OCI-M2 (cell line): ENCODE results near the gene MLKL.

ENCODE experiments used
- DNase-seq: peaks from one replicate; lab custom pipeline; 2025; ENCODE audit not compliant: unreplicated experiment; lab: John Stamatoyannopoulos, UW

The MLKL gene

DNA sequence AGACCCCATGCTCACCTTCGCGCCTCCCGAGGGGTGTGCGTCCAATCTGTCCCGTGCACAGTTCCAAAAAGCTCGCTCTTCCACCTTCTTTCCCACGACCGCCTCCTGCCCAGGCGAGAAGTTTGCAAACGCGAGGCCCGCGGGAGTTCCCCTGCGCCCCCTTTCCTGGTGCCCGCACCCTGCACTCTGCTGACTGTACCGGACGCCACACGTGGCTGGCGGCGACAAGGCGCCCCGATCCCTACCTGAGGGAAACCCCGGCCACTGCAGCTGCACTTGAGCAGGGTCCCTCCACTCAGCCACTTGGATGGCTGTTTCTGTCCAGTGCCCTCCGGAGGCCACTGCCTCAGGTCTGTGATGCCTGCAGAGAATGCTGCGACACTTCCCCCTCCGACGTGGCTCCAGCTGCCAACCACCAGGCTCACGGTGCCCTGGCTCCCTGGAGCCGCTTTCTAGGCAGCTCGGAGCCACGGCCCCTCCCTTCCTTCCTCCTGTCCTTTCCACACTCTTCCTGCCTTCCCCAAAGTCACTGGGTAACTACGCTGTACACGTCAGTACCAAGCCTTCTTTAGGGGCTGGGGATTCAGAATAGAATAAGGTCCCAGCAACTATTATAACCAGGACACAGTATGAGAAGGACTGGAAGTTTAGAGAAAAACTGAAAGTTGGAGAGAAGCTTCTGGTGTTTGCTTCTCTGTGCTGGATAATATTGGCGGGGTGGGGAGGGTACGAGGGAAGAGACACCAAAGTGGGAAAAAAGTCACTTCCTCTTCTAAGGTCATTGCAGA, at the start of gene MLKL:
MLKL (minus strand) TSS at position 425 of the 788 bp plus-strand sequence. CDS start 5,105 bp downstream, outside the sequence.
- no peak for DNase-seq

DNA sequence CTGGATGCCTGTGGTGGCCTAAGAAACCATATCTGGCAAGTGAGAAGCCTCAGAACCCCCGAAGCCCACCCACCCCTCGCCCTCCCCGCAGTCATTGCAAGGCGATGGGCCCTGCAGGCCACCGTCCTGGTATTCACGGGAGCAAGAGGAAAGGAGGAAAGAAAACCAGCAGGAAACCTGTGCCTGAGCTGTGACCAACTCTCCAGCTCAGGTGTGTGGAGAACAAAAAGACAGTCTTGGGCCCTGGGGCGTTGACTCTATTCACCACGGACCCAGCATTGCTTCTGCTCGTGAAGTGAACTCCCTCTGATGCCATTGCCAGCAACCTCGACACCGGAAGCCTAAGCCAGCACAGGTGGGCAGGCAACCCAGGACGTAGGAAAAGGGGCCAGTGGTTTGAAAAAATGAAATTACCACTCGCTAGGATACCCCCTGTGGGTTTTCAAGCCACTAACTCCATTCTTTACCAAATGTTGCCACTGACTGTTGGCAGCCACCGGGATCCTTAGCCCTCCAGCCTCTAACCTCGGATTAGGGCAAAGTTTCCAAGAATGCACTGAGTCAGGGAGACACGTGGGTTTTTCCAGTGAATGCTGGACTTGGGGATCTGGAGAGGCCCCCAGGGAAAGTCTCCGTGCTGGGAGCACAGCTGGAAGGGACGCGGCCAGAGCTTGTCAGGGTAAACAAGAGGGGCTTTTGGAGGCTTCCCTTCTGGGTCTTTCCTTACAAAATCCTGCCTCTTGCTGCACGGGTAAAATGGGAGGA, 48.8 kb upstream of the MLKL start:
- DNase-seq = no peak

DNA sequence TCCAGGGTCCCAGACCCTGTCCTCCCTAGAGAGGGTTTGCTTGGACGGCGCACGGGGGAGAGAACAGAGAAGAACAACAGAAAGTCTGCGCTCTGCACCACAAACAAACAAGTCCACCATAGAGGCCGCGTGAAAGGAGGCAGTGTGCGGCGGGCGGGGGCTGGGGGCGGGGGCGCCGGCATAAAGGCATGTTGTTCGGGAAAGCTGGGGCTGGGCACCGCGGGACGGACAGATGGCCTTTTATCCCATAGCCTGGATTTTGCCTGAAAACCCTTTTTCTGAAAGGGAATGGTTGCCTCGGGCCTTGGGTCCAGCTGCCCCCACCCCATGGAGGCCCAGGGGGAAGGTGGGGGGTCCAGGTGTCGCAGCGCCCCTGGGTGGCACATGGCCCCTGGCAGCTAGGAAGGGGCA, 48.0 kb upstream of the MLKL start:
- DNase-seq = no peak

DNA sequence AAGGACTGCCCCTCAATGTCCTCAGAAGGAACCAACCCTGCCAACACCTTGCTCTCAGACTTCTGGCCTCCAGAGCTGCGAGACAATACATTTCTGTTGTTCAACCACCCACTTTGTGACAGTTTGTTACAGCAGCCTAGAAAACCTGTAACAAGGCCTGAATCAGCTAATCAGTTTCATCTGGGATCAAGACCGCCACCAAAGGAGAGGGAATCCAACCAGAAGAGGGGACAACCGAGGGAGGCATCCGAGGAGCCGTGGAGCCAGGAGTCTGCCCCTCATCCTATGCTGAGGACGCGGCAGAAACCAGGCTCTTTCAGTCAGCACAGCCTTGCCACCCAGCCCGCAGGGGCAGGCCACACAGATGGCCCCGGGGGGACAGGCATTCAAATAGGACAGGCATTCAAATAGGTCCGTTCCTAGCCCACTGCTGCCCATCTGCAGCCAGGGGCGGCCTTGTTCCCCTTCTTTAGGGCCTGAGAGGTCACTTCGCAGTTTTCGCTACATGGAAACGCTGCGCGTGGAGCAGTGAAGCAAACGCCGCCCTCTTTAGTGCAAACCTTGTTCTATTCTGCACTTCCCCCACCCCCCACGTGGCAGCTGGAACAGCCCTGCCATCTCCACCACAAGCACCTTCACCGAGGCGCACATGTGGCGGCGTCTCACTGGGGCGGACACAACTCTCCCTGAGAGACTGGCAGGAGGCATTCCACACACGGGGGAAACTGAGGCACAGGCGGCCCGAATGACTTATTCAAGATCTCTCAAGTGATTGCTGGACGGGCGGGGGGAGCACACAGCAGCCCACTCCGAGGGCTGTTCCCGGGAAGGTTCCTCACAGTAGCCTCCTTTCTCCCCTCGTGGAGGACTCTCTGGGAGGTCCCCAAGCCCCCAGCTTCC, 47.3 kb upstream of the MLKL start:
- DNase-seq = no peak

DNA sequence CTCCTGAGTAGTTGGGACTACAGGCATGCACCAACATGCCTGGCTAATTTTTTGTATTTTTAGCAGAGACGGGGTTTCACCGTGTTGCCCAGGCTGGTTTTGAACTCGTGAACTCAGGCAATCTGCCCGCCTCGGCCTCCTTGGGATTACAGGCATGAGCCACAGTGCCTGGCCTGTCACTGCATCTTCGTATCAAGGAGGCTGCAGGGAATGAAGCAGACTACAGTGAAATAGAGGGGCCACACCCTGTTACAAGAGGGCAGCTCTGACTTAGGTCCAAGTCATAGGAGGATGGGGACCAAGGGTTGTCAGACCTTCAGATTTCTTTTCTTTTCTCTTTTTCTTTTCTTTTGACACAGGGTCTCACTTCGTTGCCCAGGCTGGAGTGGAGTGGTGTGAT, 45.3 kb upstream of the MLKL start:
- DNase-seq = no peak

DNA sequence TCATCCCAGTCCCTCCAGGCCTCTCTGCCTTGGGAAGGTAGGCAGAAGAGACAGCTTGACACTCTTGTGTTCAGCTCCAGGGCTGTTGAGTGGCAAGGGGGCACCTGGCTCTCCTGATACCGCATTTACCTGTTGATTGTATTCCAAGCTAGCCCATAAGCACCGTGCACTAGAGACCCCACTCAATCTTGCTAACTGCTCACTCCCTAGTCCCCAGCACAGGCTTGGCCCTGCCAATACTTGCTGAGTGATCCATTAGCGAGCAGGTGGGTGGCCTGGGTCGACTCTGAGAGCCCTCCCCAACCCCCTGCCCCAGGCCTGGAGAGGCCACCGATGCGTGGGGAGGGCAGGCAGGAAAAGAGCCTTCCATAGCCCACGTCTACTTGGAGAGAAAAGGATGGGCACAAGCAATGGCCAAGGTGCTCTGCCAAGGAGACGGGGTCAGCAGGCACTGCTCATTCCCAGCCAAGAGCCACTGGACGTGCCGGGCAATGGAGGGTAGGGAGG, 44.5 kb upstream of the MLKL start:
- no peak for DNase-seq

DNA sequence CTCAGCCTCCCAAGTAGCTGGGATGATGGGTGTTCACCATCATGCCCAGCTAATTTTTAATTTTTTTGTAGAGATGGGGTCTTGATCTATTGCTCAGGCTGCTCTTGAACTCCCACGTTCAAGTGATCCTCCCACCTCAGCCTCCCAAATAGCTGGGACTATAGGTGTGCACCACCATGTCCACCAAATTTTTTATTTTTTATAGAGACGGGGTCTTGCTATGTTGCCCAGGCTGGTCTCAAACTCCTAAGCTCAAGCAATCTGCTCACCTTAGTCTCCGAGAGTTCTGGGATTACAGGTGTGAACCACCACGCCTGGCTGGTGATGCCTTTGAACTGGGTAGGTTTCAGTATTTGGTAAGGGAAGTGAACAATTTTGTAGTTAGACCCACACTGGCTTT, 43.9 kb upstream of the MLKL start:
- DNase-seq = no peak

DNA sequence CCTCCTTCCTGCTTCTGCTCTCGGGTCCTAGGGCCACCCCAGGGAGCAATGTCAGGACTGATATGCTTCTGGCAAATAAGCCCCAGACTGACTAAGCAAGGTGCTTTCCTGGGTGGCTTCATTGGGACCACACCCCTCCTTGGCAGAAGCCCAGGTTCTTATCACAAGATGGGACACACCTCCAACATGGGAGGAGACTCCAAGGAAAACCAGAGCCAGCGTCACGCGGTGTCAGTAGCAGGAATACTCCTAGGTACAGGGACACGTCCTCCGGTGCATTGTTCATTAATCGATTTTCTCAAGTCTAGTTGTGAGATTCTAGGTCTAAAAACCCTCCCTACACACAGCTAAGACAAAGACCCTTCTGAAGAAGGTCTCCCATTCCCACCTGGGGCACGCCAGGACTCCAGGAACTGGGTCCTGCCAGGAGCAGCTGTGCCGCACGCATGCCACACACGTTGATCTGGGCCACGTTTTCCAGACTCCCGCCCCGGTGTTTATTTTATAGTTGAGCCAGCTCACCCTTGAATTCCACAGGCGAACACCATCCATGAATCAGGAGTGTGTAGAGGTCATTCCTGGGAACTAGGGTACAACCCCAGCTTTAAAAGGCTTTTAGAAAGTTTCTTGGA, 43.1 kb upstream of the MLKL start:
- no peak for DNase-seq

DNA sequence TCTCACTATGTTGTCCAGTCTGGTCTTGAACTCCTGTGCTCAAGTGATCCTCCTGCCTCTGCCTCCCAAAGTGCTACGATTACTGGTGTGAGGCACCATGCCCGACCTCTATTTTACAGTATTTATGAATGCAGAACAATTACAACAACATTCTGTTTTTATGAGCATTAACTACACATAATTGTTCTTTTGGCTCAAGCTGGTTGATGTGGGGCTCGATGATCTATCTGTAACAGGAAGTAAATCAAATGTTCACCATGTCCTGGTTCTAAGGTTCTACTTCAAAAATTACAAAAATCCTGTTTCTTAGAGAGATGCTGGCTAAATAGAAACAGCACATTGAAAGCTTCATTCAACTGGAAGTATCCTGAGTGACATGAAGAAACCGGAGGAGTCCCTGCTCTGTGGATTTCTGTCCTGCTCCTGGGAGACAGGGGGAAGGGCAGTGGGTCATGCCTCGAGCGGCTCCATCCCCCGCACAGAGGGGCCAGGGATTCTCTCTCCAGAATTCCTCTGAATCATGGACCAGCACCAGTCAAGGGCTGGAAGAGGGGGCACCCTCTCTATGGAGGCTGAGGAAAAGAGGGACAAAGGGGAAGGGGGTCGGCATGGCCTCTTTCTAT, 42.5 kb upstream of the MLKL start:
- no peak for DNase-seq

DNA sequence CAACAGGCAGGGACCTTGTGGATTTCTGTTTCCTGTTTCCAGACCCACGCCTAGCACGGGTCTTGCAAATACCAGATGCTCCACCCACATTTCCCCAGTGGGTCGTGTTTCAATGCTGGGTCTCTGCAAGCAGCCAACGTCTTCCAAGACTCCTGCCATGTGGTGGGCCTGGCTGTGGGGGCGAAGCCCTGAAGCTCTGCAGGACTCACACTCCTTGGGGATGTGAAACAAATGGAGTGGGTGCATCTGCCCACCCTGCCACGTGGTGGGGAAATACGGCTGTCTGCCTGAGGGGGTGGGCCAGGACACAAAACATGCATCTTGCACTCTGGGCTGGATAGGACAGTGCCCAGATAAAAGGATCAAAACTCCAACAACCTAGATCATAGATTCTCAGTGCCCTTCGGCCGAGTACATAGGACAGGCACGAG, 41.4 kb upstream of the MLKL start:
- no peak for DNase-seq

DNA sequence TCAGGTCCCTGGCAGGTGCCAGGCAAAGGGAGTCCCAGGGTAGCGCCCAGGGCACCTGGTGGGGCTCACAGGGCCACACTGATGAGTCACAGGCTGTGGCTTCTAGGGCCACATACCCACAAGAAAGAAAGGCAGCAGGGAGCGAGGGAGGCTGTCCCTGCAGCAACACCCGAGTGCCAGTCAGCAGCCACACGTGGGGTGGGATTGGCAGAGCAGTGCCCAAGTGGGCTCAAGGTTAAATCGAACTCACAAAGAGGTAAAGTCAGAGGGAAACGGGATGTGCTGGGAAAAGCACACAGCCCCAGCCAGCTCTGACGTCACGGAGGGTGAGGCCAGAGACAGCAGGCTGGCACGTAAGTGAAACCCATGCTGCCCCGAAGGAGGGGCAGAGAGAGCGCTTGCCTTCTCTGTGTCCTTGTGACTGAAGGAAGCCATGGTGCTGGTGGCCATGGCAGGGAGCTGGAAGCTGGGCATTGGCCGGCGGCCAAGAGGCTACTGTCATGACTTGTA, 40.2 kb upstream of the MLKL start:
- DNase-seq = no peak

DNA sequence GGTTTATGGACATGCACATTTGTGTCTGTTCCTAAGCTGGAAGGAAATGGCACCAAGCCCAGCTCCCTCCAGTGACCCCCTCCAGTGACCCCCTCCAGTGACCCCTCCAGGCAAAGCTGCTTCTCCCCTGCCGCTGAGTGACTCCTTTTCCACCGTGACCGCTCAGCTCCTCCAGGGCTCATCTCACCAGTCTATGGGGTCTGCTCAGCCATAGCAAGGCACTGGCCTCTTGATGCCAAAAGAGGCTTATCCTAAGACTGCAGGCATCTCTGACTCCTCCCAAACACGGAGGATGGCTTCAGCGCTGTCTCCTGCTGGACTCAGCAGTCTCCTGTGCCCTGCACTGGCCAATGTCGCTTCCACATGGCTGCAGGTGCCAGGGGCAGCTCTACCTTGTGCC, 38.6 kb upstream of the MLKL start:
- no peak for DNase-seq

DNA sequence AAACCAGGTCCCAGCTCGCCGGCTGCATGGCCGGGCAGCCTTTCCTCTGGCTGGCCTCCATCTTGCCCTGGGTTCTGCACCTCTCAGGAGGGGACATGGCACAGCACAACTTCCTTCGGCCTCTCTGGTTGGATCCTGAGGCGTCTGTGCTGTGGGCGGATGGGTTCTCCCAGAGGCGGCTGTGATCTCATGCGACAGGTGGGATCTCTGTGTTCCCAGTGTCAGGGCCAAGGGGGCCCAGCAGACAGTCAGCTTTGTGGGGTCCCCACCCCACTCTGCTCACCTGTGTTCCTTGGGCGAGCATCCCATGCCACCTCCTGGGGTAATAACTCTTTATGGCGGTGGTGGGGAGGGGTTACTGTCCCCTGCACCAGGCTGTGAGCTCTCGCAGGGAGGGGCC, 38.2 kb upstream of the MLKL start:
- no peak for DNase-seq

DNA sequence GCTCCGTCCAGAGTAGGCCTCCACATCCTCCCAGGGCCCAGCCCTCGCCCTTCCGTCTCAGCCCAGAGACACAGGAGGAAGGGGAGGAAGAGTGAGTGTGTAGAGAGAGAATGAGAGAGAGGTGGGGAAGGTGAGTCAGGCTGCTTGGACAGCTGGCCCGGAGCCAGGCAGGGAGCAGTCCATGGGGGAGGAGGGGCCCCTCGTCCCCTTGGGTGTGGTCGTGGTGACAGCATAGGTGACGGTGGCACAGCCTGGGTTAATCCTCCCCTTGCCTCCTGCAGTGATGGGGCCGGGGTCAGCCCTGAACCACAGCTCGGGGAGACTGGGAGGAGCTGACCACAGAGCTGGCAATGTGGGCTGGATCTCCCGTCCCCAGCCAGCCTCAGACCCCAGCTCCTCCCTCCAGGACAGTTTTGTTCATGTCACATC, 37.5 kb upstream of the MLKL start:
- no peak for DNase-seq

DNA sequence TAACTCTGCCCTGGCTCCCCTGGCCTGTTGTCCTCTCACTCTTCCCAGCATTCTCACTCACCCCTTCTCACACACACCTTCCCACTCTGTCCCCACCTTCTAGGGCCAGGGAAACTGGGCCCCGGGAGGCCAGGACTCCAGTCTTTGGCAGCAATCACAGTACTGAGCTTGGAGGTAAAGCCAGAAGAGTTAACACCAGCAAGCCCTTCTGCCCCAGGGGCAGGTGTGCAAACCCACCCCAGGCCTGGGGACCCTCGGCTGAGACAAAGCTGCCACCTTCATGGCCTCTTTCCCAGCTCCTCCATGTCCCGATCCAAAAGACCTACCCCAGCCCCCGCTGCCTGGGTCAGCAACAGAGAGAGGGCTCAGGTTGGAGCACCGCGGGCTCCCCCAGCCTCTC, 36.9 kb upstream of the MLKL start:
- no peak for DNase-seq

DNA sequence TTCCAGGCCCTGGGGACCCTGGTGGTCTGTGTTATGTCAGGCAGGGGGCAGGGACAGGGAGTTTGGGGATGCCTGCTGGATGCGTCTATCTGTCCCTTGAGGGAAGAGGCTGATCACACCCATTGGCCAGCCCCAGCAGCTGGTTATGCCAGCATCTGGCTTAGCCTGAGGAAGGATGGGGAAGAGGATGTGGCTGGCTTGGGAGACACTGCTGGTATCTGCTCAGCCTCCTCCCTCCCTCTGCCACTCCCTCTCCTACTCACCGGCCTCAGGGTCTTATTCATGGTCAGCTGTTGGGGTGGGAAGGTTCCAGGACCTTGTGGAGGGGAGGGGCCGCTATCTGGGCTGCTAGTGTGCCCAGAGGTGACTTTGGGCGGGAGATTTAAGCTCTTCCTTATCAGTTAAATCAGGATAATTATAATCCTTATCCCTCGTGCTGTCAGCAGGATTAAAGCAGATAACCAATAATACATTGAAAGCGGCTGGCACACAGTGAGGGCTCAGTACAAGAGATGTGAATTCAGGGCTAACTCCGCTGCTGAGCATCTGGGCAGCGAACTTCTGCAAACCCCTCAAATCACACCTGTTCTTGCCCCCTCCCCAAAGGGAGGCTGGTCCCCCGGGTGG, 36.0 kb upstream of the MLKL start:
- no peak for DNase-seq

DNA sequence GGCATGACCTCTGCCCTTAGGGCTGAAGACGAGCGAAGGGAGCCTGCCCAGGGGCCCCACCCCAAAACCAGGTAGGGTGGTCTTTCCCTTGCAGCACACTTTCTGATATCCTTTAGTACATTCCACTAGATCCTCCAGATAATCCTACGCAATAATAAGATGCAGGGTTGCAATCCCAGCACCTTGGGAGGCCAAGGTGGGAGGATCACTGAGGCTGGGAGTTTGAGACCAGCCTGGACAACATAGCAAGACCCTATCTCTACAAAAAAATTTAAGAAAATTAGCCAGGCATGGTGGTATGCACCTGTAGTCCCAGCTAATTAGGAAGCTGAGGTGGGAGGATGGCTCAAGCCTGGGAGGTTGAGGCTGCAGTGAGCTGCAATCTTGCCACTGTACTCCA, 34.9 kb upstream of the MLKL start:
- no peak for DNase-seq

DNA sequence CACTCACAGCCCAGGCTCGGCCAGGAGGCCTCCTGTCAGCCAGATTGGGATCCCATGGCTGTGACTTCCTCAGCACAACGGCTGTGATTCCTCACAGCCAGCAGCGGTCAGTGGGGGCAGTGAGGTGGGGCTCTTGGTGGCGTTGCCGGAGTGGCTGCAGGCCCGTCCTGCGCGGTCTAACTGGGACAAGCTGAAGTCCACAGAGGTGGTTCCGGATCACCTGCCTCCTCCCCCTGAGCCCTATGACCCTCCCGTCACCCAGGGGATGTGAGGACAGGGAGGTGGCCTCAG, 34.4 kb upstream of the MLKL start:
- no peak for DNase-seq

DNA sequence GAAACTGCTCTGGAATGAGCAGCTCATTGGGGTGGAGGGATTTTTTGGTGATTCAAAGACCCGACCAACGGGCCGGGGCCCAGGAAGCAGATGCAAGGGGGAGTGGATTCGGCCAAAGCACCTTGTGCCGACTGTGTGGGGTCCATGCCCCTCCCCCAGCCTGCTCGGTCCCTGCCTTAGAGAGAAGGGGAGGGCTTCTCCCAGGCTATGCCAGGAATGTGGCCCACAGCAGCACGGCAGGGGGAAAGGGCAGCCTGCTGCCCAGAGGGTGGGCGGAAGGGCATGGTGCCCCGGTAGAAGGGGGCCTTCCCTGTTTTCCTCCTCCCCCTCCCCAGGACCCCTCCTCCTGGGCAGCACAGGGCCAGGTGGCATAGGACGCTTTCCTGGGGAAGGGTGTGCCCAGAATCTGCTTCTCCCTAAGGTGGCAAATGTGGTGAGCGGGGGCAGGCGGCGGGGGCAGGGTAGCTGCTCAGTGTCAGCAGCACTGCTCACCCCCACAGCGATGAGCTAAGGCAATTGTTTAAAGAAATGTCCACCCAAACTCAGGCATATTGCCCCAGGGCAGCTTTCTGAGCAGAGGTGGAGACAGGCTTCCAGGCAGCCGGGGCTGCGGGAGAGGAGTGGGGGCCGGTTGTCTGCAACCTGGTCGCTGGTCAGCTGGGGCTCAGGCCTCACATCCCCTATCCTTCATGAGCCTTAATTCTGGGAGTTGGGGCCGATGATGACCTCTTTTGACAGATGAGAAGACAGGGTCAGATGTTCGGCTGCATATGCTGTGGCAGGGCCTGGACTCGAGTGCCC, 33.9 kb upstream of the MLKL start:
- no peak for DNase-seq
